Measurements from ENCODE around the gene RARRES1.

RARRES1 gene

GRCh38 chr3:158765518-158766205, 33.4 kb upstream of the RARRES1 start:
- Histone ChIP-seq H3K36me3 (ENCODE audit: control insufficient read depth, low read length) (no peaks in the 10 kb centered on the region), H3K9me3 (ENCODE audit: control insufficient read depth, insufficient read depth, low read length) (no peaks in the 10 kb centered on the region), H3F3A (ENCODE audit: control insufficient read depth, insufficient read depth) (no peaks in the 10 kb centered on the region), H3K4me3 (ENCODE audit: low read length) (no peak overlapping the region), H3K27ac (ENCODE audit: low read depth, low read length) (no peak overlapping the region), H3K27me3 (ENCODE audit: control insufficient read depth, low read length) (no peaks in the 10 kb centered on the region), H3K4me2 (ENCODE audit: low read length) (no peak overlapping the region), H3K79me2 (ENCODE audit: control insufficient read depth, low read length) (no peaks in the 10 kb centered on the region), H4K20me1 (ENCODE audit: control insufficient read depth, insufficient read depth, low read depth, low read length) (no peaks in the 10 kb centered on the region), H3K9me2 (replicated peaks; ENCODE audit: control insufficient read depth, low read length) (no peaks in the 10 kb centered on the region), H3K4me1 (ENCODE audit: control insufficient read depth, low read length) (no peaks in the 10 kb centered on the region)
- TF ChIP-seq CTCF (IDR thresholded peaks at IDR 0.05; ENCODE audit: low read depth, low read length, poor library complexity, severe bottlenecking) (no peak), EZH2phosphoT487 (IDR thresholded peaks at IDR 0.05; ENCODE audit: borderline replicate concordance, low read length) (no peak)

- Histone ChIP-seq H4K20me1 (ENCODE audit: control insufficient read depth, insufficient read depth, low read depth, low read length) (no peaks in the 10 kb centered on the region), H3K4me1 (ENCODE audit: control insufficient read depth, low read length) (no peaks in the 10 kb centered on the region)
Observed at GRCh38 chr3:158763421-158763820, 31.2 kb upstream of the RARRES1 start.

GRCh38 chr3:158762701-158763100, 30.4 kb upstream of the RARRES1 start:
- no peaks in the 10 kb centered on the region for H3K4me1 ChIP-seq (ENCODE audit: control insufficient read depth, low read length)
- H3F3A ChIP-seq (ENCODE audit: control insufficient read depth, insufficient read depth): no peaks in the 10 kb centered on the region
- H4K20me1 ChIP-seq (ENCODE audit: control insufficient read depth, insufficient read depth, low read depth, low read length): no peaks in the 10 kb centered on the region
- no peak overlapping the region for H3K4me3 ChIP-seq (ENCODE audit: low read length)
- TF ChIP-seq EZH2phosphoT487 (IDR thresholded peaks at IDR 0.05; ENCODE audit: borderline replicate concordance, low read length): no peak
- TF ChIP-seq CTCF (IDR thresholded peaks at IDR 0.05; ENCODE audit: low read depth, low read length, poor library complexity, severe bottlenecking): no peak
- no peaks in the 10 kb centered on the region for H3K36me3 ChIP-seq (ENCODE audit: control insufficient read depth, low read length)
- no peaks in the 10 kb centered on the region for H3K9me3 ChIP-seq (ENCODE audit: control insufficient read depth, insufficient read depth, low read length)
- no peak overlapping the region for H3K27ac ChIP-seq (ENCODE audit: low read depth, low read length)
- no peaks in the 10 kb centered on the region for H3K79me2 ChIP-seq (ENCODE audit: control insufficient read depth, low read length)
- no peak overlapping the region for H3K4me2 ChIP-seq (ENCODE audit: low read length)
- no peaks in the 10 kb centered on the region for H3K9me2 ChIP-seq (replicated peaks; ENCODE audit: control insufficient read depth, low read length)
- H3K27me3 ChIP-seq (ENCODE audit: control insufficient read depth, low read length): no peaks in the 10 kb centered on the region

More at GRCh38 chr3:158763421-158763820, 31.2 kb upstream of the RARRES1 start:
- no peak overlapping the region for H3K27ac ChIP-seq (ENCODE audit: low read depth, low read length)
- H3K4me2 ChIP-seq (ENCODE audit: low read length): no peak overlapping the region
- no peaks in the 10 kb centered on the region for H3K9me3 ChIP-seq (ENCODE audit: control insufficient read depth, insufficient read depth, low read length)
- no peaks in the 10 kb centered on the region for H3K27me3 ChIP-seq (ENCODE audit: control insufficient read depth, low read length)
- no peaks in the 10 kb centered on the region for H3F3A ChIP-seq (ENCODE audit: control insufficient read depth, insufficient read depth)
- no peaks in the 10 kb centered on the region for H3K79me2 ChIP-seq (ENCODE audit: control insufficient read depth, low read length)
- TF ChIP-seq CTCF (IDR thresholded peaks at IDR 0.05; ENCODE audit: low read depth, low read length, poor library complexity, severe bottlenecking) (no peak), EZH2phosphoT487 (IDR thresholded peaks at IDR 0.05; ENCODE audit: borderline replicate concordance, low read length) (no peak)
- H3K4me3 ChIP-seq (ENCODE audit: low read length): no peak overlapping the region
- no peaks in the 10 kb centered on the region for H3K36me3 ChIP-seq (ENCODE audit: control insufficient read depth, low read length)
- H3K9me2 ChIP-seq (replicated peaks; ENCODE audit: control insufficient read depth, low read length): no peaks in the 10 kb centered on the region

Data from DOHH2 (cell line).